ENCODE measurements around the gene PUSL1.

Gene PUSL1

DNA sequence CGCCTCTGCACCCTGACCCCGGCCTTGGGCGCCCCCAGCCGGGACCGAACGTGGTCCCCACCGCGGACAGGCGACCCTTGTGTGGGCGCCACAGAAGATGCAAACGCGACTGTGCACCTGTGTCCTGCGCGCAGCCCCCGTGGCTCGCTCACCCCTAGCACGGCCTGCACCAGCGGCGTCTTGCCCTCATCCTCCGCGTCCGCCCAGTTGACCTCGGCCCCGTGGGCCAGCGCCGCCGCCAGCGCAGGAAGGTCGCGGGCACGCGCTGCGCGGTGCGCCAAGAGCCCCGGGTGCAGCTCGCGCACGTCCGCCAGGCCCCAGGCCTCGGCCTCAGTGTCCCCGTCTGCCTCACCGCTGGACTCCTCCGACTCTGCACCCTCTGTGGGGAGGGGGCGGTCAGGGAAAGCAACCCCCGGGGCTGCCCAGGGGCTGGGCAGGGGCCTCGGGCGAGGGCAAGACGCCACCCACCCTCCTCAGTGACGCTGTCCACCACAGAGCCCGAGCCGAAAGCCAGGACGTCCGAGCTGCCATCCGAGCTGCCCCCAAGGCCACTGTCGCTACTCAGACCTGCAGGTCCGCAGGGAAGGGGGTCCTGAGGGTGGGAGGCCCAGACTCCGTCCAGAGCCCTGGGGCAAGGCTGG lies 14.0 kb upstream of the PUSL1 start:
- DNase-seq (ENCODE audit: low spot score) = no peak

GRCh38 chr1:1295154-1295923 lies 13.1 kb upstream of the PUSL1 start:
- DNase-seq (ENCODE audit: low spot score) = no peak

GRCh38 chr1:1296070-1297061 lies 12.0 kb upstream of the PUSL1 start:
- no peak for DNase-seq (ENCODE audit: low spot score)

- no peak for DNase-seq (ENCODE audit: low spot score)
Measured at GRCh38 chr1:1297802-1298424, 10.5 kb upstream of the PUSL1 start.

DNA sequence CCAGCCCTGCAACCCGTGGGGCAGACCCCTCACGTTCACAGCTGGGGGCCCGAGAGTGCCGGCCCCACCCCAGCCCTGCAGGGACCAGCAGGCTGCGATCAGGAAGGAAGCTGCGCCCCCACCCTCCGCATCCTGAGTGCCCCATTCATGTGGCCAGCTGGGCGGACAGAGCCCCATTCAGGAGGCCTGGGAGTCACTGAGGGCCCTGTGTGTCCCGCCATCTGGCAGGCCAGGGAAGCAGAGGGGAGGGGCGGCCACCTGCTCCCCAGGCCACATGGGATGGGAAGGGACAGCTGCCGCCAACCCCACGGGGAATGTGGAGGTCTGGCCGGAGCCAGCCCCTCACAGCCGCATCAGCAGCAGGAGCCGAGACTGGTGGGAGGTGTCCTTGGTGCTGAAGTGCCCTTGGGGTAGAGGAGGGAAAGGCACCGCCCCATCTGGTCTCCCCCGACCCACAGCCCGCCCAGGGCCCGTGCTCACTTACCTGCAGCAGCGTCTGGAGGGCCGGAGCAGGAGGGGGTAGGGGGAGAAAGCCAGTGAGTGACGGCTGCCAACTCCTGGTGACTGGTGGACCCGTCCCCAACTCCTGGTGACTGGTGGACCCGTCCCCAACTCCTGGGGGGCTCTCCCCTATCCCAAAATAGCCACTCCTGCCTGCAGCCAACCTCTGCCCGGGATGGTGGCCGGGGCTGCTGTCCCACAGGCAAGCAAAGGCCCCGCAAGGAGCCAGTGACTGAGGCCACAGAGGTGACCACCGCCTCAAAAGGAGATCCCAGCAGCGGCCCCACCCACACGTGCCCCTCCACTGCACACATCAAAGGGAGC lies 9.3 kb upstream of the PUSL1 start:
- DNase-seq (ENCODE audit: low spot score) = peak; percentile 70

- no peak for DNase-seq (ENCODE audit: low spot score)
Measured at GRCh38 chr1:1299686-1300351, 8.6 kb upstream of the PUSL1 start.

GRCh38 chr1:1300352-1300739 lies 8.1 kb upstream of the PUSL1 start:
- no peak for DNase-seq (ENCODE audit: low spot score)

DNA sequence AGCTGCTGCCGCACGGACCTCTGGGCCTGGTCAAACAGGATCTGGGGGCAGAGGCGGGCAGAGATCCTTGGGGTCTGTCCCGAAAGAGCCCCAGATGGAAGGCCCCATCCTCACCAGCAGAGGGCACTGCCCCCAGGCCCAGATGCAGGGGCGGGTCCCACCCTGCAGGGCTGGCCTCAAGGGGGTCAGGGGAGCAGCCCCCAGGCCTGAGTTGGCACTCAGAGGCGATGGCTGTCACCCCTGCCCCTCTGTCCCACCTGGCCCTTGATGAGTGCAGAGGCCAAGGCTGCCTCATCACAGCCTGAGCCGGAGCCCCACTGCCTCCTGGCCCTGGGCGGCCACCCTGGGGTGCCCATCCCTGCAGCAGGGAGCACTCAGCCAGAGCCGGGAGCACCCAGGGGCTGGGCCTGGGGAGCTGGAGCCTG lies 6.4 kb upstream of the PUSL1 start:
- DNase-seq (ENCODE audit: low spot score) = no peak

DNA sequence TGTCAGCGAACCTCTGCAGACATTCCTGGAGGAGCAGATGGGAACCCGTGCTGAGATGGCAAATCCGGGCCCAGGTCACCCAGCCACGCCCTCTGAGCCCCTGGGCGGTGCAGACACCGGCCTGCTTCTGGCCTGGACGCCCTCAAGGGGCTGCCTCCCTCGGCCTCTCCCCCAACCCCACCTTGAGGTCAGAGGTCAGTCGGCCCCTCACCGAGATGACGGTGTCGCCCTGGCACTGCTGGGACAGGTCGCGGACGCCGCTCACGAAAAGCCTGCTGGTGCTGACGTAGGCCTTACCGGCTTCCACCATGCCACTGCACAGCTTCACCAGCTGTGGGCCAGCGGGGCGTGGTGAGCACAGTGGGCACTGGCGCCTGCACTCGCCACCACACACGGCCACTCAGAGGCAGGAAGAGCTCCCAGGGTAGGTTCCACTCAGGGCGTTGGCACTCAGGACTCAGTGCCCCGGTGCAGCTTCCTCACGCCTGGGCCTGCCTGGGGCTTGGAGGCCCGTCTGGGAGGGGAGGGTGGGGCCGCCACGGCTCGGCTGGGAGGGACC lies 5.4 kb upstream of the PUSL1 start:
- DNase-seq (ENCODE audit: low spot score) = no peak

- DNase-seq (ENCODE audit: low spot score) = no peak
Measured at GRCh38 chr1:1303736-1304135, 4.7 kb upstream of the PUSL1 start.

DNA sequence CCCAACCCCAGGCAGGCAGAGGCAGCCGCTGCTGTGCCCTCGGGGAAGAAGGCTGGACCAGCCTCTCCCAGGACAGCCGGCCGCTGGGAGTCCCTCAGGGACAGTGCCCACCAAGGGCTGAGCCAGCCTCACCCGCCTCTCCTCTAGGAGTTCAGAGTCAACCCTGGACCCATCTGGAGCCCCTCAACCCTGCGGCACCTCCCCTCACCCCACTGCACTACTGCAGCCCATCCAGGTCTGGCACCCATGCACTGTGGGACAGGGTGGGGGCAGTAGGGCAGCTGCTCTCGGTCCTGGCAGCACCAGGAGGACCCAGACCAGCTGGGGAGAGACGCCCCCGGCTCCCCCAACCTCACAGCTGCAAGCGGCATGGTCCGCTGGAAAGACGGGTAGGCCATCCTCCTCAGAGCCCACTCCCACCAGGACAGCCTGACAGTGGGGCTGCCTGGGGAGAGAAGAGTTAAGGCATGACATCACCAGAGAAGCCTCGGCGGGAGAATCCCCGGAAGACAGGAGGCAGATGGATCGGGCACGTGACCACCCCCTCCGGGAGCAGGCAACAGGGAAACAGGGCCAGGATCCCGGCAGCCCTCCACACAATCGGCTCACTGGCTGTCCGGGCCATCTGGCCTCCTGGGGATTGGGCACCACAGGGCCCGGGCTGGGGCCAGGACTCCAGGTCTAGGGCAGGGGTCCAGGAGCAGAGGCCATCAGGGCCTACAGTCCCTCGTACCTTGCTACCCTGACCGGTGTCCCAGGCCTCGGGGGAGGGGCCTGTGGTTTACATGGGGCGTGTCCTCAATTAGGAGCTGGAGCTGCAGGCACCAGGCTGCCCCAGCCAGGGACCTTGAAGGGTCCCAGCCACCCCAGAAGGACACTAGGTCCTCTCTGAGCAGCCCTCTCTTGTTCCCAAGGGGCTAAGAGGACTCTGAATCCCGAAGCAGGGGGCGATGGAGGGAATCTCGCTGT lies 3.8 kb upstream of the PUSL1 start:
- DNase-seq (ENCODE audit: low spot score) = peak; percentile 91

DNA sequence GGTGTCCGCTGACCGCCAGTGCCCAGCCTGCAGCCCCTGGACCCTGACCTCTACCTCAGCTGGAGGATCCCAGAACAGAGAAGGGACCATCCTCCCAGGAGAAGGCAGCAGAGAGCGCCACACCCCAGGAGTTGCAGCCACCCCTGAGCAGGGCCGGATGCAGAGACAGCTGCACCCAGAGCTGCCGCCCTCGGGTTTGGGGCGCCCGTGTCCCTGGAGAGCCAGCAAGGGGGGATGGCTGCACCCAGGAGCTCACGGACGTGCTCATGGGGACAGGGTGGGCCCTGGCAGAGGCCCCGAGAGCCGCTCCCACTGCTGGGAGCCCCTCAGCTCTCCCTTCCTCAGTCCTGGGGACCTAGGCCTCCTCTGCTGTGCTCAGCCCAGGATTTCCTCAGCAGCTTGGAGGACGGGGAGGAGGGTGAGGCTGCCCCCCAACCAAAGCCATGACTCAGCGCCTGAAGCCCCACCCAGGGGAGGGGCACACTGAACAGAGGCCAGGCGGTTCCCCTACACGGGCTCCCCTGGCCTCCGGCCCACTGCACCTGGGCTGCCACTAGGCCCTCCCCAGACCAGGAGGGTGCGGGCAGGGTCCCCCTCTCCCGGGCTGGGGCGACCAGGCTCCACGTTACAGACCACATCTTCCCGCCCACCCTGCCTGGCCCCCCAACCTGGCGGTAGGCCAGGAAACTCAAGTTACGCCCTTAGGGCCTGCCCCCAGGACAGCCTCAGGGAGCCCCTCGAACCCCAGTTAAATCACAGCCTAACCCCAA lies 2.9 kb upstream of the PUSL1 start:
- peak; percentile 52 for DNase-seq (ENCODE audit: low spot score)

DNA sequence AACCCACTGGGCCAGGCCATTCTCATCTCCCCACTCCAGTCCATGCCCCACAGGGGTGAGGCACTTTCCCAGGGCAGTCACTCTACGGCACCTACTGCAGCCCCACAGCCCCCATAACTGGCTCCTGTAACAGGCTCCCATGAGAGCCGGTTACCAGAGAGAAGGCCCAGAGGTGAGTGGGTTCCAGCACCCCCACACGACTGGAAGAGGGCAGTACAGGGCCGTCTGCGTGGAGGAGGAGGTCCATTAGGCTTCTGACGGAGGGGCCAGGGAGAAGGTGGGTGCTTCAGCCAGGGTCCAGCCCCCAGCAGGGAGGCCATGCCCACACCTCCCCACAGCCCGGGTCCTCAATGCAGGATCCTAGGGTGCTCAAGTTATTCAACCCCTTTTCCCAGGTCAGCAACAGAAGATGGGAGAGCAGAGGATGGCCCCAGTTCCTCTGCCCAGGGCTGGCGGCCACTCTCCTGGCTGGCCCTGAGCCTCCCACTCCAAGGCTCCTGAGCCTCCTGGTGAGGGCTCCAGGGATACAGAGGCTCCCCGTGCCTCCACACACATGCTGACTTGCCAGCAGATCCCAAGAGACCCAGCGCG lies 2.2 kb upstream of the PUSL1 start:
- DNase-seq (ENCODE audit: low spot score) = peak; percentile 48

- no peak for DNase-seq (ENCODE audit: low spot score)
Measured at GRCh38 chr1:1306661-1307260, 1.6 kb upstream of the PUSL1 start.

GRCh38 chr1:1307261-1307922 lies 1.0 kb upstream of the PUSL1 start:
- no peak for DNase-seq (ENCODE audit: low spot score)

- no peak for DNase-seq (ENCODE audit: low spot score)
Measured at GRCh38 chr1:1308756-1309250, 406 bp downstream of the PUSL1 start.

Data from SK-N-DZ (cell line).